HCT116 (cell line): ENCODE results near the gene WDR13. TPM values are rescaled to one million over a fixed set of nuclear protein-coding genes. Genes with fewer than 3 reads are reported as not detected.
A peak's percentile ranks its signal among the peaks of the same experiment; 100 is the strongest.

Source experiments
- ATAC-seq: fragments of 200-7000 bp; cut with Tn5 transposase; 2 replicates; pipeline ENCODE4 v1.9.1; 2020; ENCODE audit warnings: mild to moderate bottlenecking, moderate library complexity
- BruUV-seq: library from RNA; stranded (reverse); fragments of 400-500 nt; replicated peaks from 2 replicates; lab custom pipeline; 2021; lab: Mats Ljungman, UMichigan
- CTCF ChIA-PET: fragments of 300-600 bp; sonication (Branson Sonifier 250); formaldehyde crosslinking; loops from one replicate; lab custom pipeline; 2021; ENCODE audit warnings: antibody characterized with exemption; lab: Charles Lee
- POLR2A ChIA-PET: fragments of 300-600, 350-600 bp; sonication (Branson Sonifier 250); formaldehyde crosslinking; loops from one replicate; lab custom pipeline; 2021; ENCODE audit warnings: antibody characterized with exemption; lab: Charles Lee
- RAD21 ChIA-PET, 2 experiments: fragments of 300-600 bp; sonication (Branson Sonifier 250); formaldehyde crosslinking; loops; one replicate each; lab custom pipeline; 2023; ENCODE audit warnings: low total read pairs in 2 of 2; ENCODE audit not compliant: uncharacterized antibody in 2 of 2, unreplicated experiment in 2 of 2, low non-redundant PET in 1 of 2; lab: Charles Lee
- DNase-seq: peaks from one replicate; pipeline ENCODE4 v3.0.0-alpha.2; 2010; ENCODE audit warnings: low read depth, low spot score
- H2AFZ ChIP-seq: fragments of 200-600 bp; shearing (Covaris generic), sonication (generic); 2 replicates; pipeline ENCODE4 v1.6.1; 2017; ENCODE audit warnings: low read depth, mixed run types, mixed read lengths, antibody characterized with exemption, low read length; ENCODE audit not compliant: poor library complexity, severe bottlenecking
- H3K27ac ChIP-seq: 2 replicates; pipeline ENCODE4 v1.5.1; 2012; ENCODE audit warnings: low read depth, low read length
- H3K27me3 ChIP-seq: fragments of 200-600 bp; sonication (generic); 2 replicates; pipeline ENCODE4 v1.6.1; 2016; ENCODE audit warnings: mixed run types, low read length, mixed read lengths; ENCODE audit not compliant: insufficient read depth
- H3K36me3 ChIP-seq, 2 experiments: fragments of 200-500 bp in 1 of 2; fragments of 200-600 bp in 1 of 2; sonication (Bioruptor generic) in 1 of 2; sonication (generic) in 1 of 2; 2 replicates each; pipeline versions ENCODE4 v1.5.1 to v1.6.1; 2014 to 2016; ENCODE audit warnings: low read length in 2 of 2, inconsistent platforms in 1 of 2, mixed read lengths in 1 of 2, mixed run types in 1 of 2; ENCODE audit not compliant: insufficient read depth in 2 of 2, control insufficient read depth in 1 of 2
- H3K4me1 ChIP-seq, 2 experiments: fragments of 200-600 bp in 1 of 2; sonication (generic) in 1 of 2; 2 replicates each; pipeline versions ENCODE4 v1.5.1 to v1.6.1; 2012 to 2017; ENCODE audit warnings: low read length in 2 of 2, inconsistent platforms in 1 of 2, mild to moderate bottlenecking in 1 of 2, mixed read lengths in 1 of 2, mixed run types in 1 of 2, moderate library complexity in 1 of 2; ENCODE audit not compliant: insufficient read depth in 2 of 2, control insufficient read depth in 1 of 2
- H3K4me2 ChIP-seq: fragments of 200-600 bp; sonication (generic); 2 replicates; pipeline ENCODE4 v1.6.1; 2017; ENCODE audit warnings: mixed run types, low read length, mixed read lengths
- H3K4me3 ChIP-seq, 2 experiments: fragments of 200-600 bp in 1 of 2; sonication (generic) in 1 of 2; replicated peaks in 1 of 2; 2 replicates each; pipeline ENCODE4 v1.5.1; 2011 to 2016; ENCODE audit warnings: low read length in 2 of 2, control low read depth in 1 of 2, low read depth in 1 of 2, mild to moderate bottlenecking in 1 of 2, mixed read lengths in 1 of 2, mixed run types in 1 of 2
- H3K79me2 ChIP-seq: fragments of 200-600 bp; sonication (generic); 2 replicates; pipeline ENCODE4 v1.6.1; 2017; ENCODE audit warnings: mild to moderate bottlenecking, mixed run types, low read length, moderate library complexity, mixed read lengths; ENCODE audit not compliant: insufficient read depth
- H3K9ac ChIP-seq: fragments of 200-600 bp; sonication (generic); 2 replicates; pipeline ENCODE4 v1.6.1; 2016; ENCODE audit warnings: low read length, mixed read lengths
- H3K9me2 ChIP-seq: fragments of 200-600 bp; sonication (generic), shearing (Covaris generic); 2 replicates; pipeline ENCODE4 v1.6.1; 2017; ENCODE audit warnings: mixed run types, mild to moderate bottlenecking, moderate library complexity; ENCODE audit not compliant: insufficient read depth
- H3K9me3 ChIP-seq, 2 experiments: fragments of 200-500 bp in 1 of 2; fragments of 200-600 bp in 1 of 2; sonication (Bioruptor generic) in 1 of 2; sonication (generic) in 1 of 2; 2 replicates each; pipeline ENCODE4 v1.6.1; 2014 to 2017; ENCODE audit warnings: low read length in 2 of 2, mixed read lengths in 2 of 2, inconsistent platforms in 1 of 2, low read depth in 1 of 2, mild to moderate bottlenecking in 1 of 2, mixed run types in 1 of 2, moderate library complexity in 1 of 2; ENCODE audit not compliant: control insufficient read depth in 1 of 2, insufficient read depth in 1 of 2
- H4K20me1 ChIP-seq: fragments of 200-600 bp; sonication (generic), shearing (Covaris generic); 2 replicates; pipeline ENCODE4 v1.6.1; 2017; ENCODE audit warnings: mixed run types, mild to moderate bottlenecking, moderate library complexity; ENCODE audit not compliant: insufficient read depth
- CBX3 ChIP-seq: IDR thresholded peaks from 2 replicates; pipeline ENCODE4 v1.6.1; 2012; ENCODE audit warnings: low read depth
- CEBPB ChIP-seq: IDR thresholded peaks from 2 replicates; pipeline ENCODE4 v1.6.1; 2012; ENCODE audit warnings: low read depth
- CTCF ChIP-seq, 3 experiments: fragments of 200-600 bp in 1 of 3; sonication (generic) in 1 of 3; IDR thresholded peaks in 2 of 3; conservative IDR thresholded peaks in 1 of 3; 2 replicates each; pipeline ENCODE4 v1.5.1; 2012 to 2017; ENCODE audit warnings: low read depth in 2 of 3, low read length in 2 of 3, antibody characterized with exemption in 1 of 3, borderline replicate concordance in 1 of 3, control low read depth in 1 of 3, mild to moderate bottlenecking in 1 of 3, mixed read lengths in 1 of 3, mixed run types in 1 of 3, moderate library complexity in 1 of 3; ENCODE audit not compliant: insufficient read depth in 1 of 3
- EGR1 ChIP-seq: IDR thresholded peaks from 2 replicates; pipeline ENCODE4 v1.6.1; 2012; ENCODE audit warnings: low read depth
- ELF1 ChIP-seq: IDR thresholded peaks from 2 replicates; pipeline ENCODE4 v1.6.1; 2012; ENCODE audit warnings: low read depth, borderline replicate concordance
- EZH2 ChIP-seq: fragments of 200-600 bp; sonication (generic); IDR thresholded peaks from 2 replicates; pipeline ENCODE4 v1.6.1; 2017; ENCODE audit warnings: antibody characterized with exemption, mixed run types
- FOSL1 ChIP-seq: IDR thresholded peaks from 2 replicates; pipeline ENCODE4 v1.6.1; 2012; ENCODE audit warnings: low read depth
- JUND ChIP-seq: IDR thresholded peaks from 2 replicates; pipeline ENCODE4 v1.6.1; 2012
- MAX ChIP-seq: IDR thresholded peaks from 2 replicates; pipeline ENCODE4 v1.6.1; 2012
- POLR2A ChIP-seq: IDR thresholded peaks from 2 replicates; pipeline ENCODE4 v1.7.0; 2011; ENCODE audit warnings: borderline replicate concordance; ENCODE audit not compliant: insufficient read depth, insufficient read length; ENCODE audit errors: extremely low read depth
- POLR2AphosphoS5 ChIP-seq: IDR thresholded peaks from 2 replicates; pipeline ENCODE4 v1.6.1; 2011; ENCODE audit warnings: mild to moderate bottlenecking, low read depth, low read length, moderate library complexity
- RAD21 ChIP-seq: IDR thresholded peaks from 2 replicates; pipeline ENCODE4 v1.6.1; 2012; ENCODE audit warnings: low read depth, mild to moderate bottlenecking
- SIN3A ChIP-seq: IDR thresholded peaks from 2 replicates; pipeline ENCODE4 v1.6.1; 2012; ENCODE audit warnings: low read depth
- SP1 ChIP-seq: IDR thresholded peaks from 2 replicates; pipeline ENCODE4 v1.6.1; 2012; ENCODE audit warnings: low read depth
- SRF ChIP-seq: IDR thresholded peaks from 2 replicates; pipeline ENCODE4 v1.6.1; 2012; ENCODE audit warnings: low read depth
- TCF7L2 ChIP-seq: IDR thresholded peaks from 2 replicates; pipeline ENCODE4 v1.7.0; 2011; ENCODE audit warnings: borderline replicate concordance, inconsistent platforms; ENCODE audit not compliant: insufficient read depth, insufficient read length; ENCODE audit errors: extremely low read depth
- YY1 ChIP-seq: IDR thresholded peaks from 2 replicates; pipeline ENCODE4 v1.6.1; 2011; ENCODE audit warnings: low read length, low read depth, moderate library complexity, mild to moderate bottlenecking; ENCODE audit not compliant: insufficient replicate concordance; ENCODE audit errors: extremely low read depth
- ZFX ChIP-seq: fragments of 450-650 bp; IDR thresholded peaks from 2 replicates; pipeline ENCODE4 v1.6.1; 2017
- intact Hi-C: fragments of 100-400 bp; cut with micrococcal nuclease; formaldehyde crosslinking; loops from 2 replicates; pipeline ENCODE4 v1.10.0; 2022
- total RNA-seq: library from RNA; stranded (reverse); gene quantifications from one replicate; pipeline ENCODE4 v1.2.1, GENCODE V29; 2021; ENCODE audit not compliant: unreplicated experiment
- TF ChIP-seq, protein P1 (sequence below): IDR thresholded peaks from 2 replicates; pipeline ENCODE4 v1.6.1; 2012; ENCODE audit warnings: low read depth

Gene WDR13
- total RNA-seq, 1 experiment from 2014 or later: 54.0 TPM

DNA sequence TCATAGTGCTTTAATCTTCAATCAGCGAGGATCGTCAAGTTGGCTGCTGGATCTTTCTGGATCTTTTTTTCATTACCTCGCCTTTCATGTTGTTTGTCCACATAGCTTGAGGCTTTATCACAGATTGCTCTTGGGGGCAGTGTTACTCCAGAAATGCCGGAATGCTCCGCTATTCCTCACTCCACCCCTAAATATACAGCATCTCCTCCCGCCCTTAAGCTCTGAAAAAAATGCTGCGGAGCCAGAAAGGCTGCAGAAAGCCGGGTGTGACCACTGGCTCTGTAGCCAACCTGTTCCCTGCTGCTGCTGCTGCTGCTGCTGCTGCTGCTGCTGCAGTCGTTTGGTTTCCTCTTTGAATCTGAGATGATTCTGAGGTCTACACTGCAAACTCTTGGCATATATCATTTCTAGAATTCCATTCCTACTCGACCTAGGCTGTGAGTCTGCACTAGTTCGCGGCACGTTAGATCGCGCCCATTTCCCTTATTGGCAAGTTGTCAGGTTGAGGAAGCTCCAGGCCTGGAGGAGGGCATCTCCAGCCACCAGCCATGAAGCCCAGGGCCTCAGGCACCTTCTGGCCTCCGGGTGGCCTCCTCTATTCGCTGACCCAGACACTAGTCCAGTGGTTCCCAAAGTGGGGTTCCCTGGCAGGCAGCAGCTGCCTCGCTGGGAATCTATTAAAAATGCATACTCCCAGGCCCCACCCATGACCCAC, 34.2 kb downstream of the WDR13 start:
- Histone ChIP-seq H4K20me1 (no peaks in the 10 kb centered on the region), H3K27me3 (no peaks in the 10 kb centered on the region), H3K4me2 (peak overlapping the region; percentile 67), H2AFZ (peak overlapping the region; percentile 16), H3K4me3 (no peak overlapping the region; a peak in 1 of 4 replicates), H3K27ac (peak overlapping the region; percentile 51), H3K9me2 (no peaks in the 10 kb centered on the region), H3K79me2 (no peaks in the 10 kb centered on the region), H3K36me3 (no peaks in the 10 kb centered on the region), H3K9ac (no peak overlapping the region), H3K9me3 (no peaks in the 10 kb centered on the region), H3K4me1 (peaks cover 6 to 12% of the 10 kb centered on the region in 2 experiments; a peak in 3 of 4 replicates)
- ATAC-seq: peak; percentile 93
- ChIA-PET RAD21 (no interaction called here), CTCF (interaction anchor here (1.1 to 1.6 kb wide), 3 partner anchors 24 to 1253 kb away, joined by 3 to 4 read pairs (median 4); no protein-coding TSS in a partner anchor), POLR2A (no interaction called here)
- no TSS peak for BruUV-seq
- DNase-seq: peak; percentile 87
- TF ChIP-seq EZH2 (no peak), ELF1 (no peak), SIN3A (no peak), CTCF (IDR thresholded peaks at IDR 0.05 in 2 of 3, conservative IDR thresholded peaks at IDR 0.05 in 1 of 3; ENCODE audit: borderline replicate concordance in 1 of 3, insufficient read depth in 1 of 3, low read depth in 2 of 3, low read length in 2 of 3) (peak; percentile 33 to 61 (median 39); a peak in 5 of 6 replicates), SP1 (peak; percentile 65), RAD21 (peak; percentile 88), TCF7L2 (peak; percentile 8), ZFX (no peak), CEBPB (no peak), EGR1 (no peak), YY1 (no peak), FOSL1 (no peak), POLR2AphosphoS5 (peak; percentile 36; the same call in 1 of the 2 replicates), POLR2A (no peak), MAX (no peak), CBX3 (peak; percentile 34), SRF (no peak), JUND (no peak)
- TF ChIP-seq, protein P1, sequence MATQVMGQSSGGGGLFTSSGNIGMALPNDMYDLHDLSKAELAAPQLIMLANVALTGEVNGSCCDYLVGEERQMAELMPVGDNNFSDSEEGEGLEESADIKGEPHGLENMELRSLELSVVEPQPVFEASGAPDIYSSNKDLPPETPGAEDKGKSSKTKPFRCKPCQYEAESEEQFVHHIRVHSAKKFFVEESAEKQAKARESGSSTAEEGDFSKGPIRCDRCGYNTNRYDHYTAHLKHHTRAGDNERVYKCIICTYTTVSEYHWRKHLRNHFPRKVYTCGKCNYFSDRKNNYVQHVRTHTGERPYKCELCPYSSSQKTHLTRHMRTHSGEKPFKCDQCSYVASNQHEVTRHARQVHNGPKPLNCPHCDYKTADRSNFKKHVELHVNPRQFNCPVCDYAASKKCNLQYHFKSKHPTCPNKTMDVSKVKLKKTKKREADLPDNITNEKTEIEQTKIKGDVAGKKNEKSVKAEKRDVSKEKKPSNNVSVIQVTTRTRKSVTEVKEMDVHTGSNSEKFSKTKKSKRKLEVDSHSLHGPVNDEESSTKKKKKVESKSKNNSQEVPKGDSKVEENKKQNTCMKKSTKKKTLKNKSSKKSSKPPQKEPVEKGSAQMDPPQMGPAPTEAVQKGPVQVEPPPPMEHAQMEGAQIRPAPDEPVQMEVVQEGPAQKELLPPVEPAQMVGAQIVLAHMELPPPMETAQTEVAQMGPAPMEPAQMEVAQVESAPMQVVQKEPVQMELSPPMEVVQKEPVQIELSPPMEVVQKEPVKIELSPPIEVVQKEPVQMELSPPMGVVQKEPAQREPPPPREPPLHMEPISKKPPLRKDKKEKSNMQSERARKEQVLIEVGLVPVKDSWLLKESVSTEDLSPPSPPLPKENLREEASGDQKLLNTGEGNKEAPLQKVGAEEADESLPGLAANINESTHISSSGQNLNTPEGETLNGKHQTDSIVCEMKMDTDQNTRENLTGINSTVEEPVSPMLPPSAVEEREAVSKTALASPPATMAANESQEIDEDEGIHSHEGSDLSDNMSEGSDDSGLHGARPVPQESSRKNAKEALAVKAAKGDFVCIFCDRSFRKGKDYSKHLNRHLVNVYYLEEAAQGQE: no peak
- intact Hi-C loops: no loop called here
